B cell (primary cell): ENCODE data around the gene CNTD1. TPM values are rescaled to one million over a fixed set of nuclear protein-coding genes. Genes with fewer than 3 reads are reported as not detected.

ENCODE experiments used
- ATAC-seq: fragments of 200-7000 bp; cut with Tn5 transposase; one replicate; pipeline ENCODE4 v1.10.0; 2021; ENCODE audit warnings: low read depth, mild to moderate bottlenecking, moderate number of reproducible peaks, moderate library complexity
- CTCF ChIA-PET: fragments of 350-600 bp; sonication (Branson Sonifier 250); formaldehyde crosslinking; loops from one replicate; lab custom pipeline; 2021; ENCODE audit warnings: antibody characterized with exemption, inconsistent platforms; lab: Charles Lee
- POLR2A ChIA-PET: fragments of 350-600 bp; sonication (Branson Sonifier 250); formaldehyde crosslinking; loops from one replicate; lab custom pipeline; 2021; ENCODE audit warnings: antibody characterized with exemption; lab: Charles Lee
- DNase-seq: peaks from one replicate; pipeline ENCODE4 v3.0.0; 2013
- H2AFZ ChIP-seq: 2 replicates; pipeline ENCODE4 v1.6.1; 2012; ENCODE audit warnings: mild to moderate bottlenecking, low read depth, low read length; ENCODE audit not compliant: insufficient read depth, poor library complexity, severe bottlenecking
- H3K27ac ChIP-seq, 2 donors: 1 replicate in 1 of 2; 2 replicates in 1 of 2; pipeline ENCODE4 v1.5.1; 2012 to 2013; ENCODE audit warnings: low read length in 2 of 2, mild to moderate bottlenecking in 2 of 2, moderate library complexity in 1 of 2
- H3K27me3 ChIP-seq, 4 experiments: fragments of 200-600 bp in 1 of 4; sonication (generic) in 1 of 4; replicated peaks in 1 of 4; 1 replicate in 2 of 4; 2 replicates in 2 of 4; pipeline versions ENCODE4 v1.6.1 to v1.7.0; 2013 to 2016; ENCODE audit warnings: low read length in 3 of 4, mild to moderate bottlenecking in 2 of 4, mixed read lengths in 1 of 4, moderate library complexity in 1 of 4; ENCODE audit not compliant: insufficient read depth in 4 of 4, control insufficient read depth in 3 of 4; ENCODE audit errors: control extremely low read depth in 1 of 4
- H3K36me3 ChIP-seq, 2 experiments: replicated peaks in 1 of 2; 1 replicate in 1 of 2; 2 replicates in 1 of 2; pipeline versions ENCODE4 v1.6.1 to v1.7.1; 2013; ENCODE audit warnings: low read length in 1 of 2; ENCODE audit not compliant: insufficient read depth in 2 of 2, control insufficient read depth in 1 of 2; ENCODE audit errors: control extremely low read depth in 1 of 2, extremely low read depth in 1 of 2
- H3K4me1 ChIP-seq, 2 donors: fragments of 200-600 bp in 1 of 2; sonication (generic) in 1 of 2; 1 replicate in 1 of 2; 2 replicates in 1 of 2; pipeline versions ENCODE4 v1.5.1 to v1.6.1; 2013 to 2017; ENCODE audit warnings: low read length in 2 of 2; ENCODE audit not compliant: control insufficient read depth in 2 of 2, insufficient read depth in 2 of 2
- H3K4me2 ChIP-seq: replicated peaks from 2 replicates; pipeline ENCODE3; 2012; ENCODE audit warnings: mild to moderate bottlenecking, low read depth, low read length; ENCODE audit not compliant: poor library complexity, severe bottlenecking
- H3K4me3 ChIP-seq, 5 experiments: fragments of 200-600 bp in 1 of 5; sonication (generic) in 1 of 5; 1 replicate in 3 of 5; 2 replicates in 2 of 5; pipeline versions ENCODE4 v1.5.1 to v1.7.0; 2011 to 2016; ENCODE audit warnings: low read length in 4 of 5, mild to moderate bottlenecking in 4 of 5, low read depth in 2 of 5, control low read depth in 1 of 5, moderate library complexity in 1 of 5; ENCODE audit not compliant: insufficient read depth in 1 of 5; ENCODE audit errors: control extremely low read depth in 1 of 5, extremely low read depth in 1 of 5
- H3K79me2 ChIP-seq: fragments of 200-600 bp; sonication (generic); one replicate; pipeline ENCODE4 v1.6.0; 2016; ENCODE audit warnings: low read length; ENCODE audit not compliant: control insufficient read depth, insufficient read depth
- H3K9ac ChIP-seq: fragments of 200-600 bp; sonication (generic); 2 replicates; pipeline ENCODE4 v1.6.1; 2017; ENCODE audit warnings: mild to moderate bottlenecking, low read length, moderate library complexity
- H3K9me3 ChIP-seq, 3 donors: one replicate each; pipeline versions ENCODE4 v1.6.1 to v1.7.1; 2013; ENCODE audit warnings: low read length in 2 of 3; ENCODE audit not compliant: control insufficient read depth in 2 of 3, insufficient read depth in 1 of 3; ENCODE audit errors: control extremely low read depth in 1 of 3
- H4K20me1 ChIP-seq: 2 replicates; pipeline ENCODE4 v1.6.0; 2012; ENCODE audit warnings: mild to moderate bottlenecking, low read length; ENCODE audit not compliant: insufficient read depth, control insufficient read depth, poor library complexity, severe bottlenecking
- H3K27ac Mint-ChIP-seq: one replicate; pipeline ENCODE4 v1.8.0; 2021; ENCODE audit warnings: mixed read lengths
- H3K27me3 Mint-ChIP-seq: one replicate; pipeline ENCODE4 v1.8.0; 2021; ENCODE audit warnings: mixed read lengths
- H3K4me1 Mint-ChIP-seq: one replicate; pipeline ENCODE4 v1.8.0; 2021; ENCODE audit warnings: mixed read lengths
- H3K4me3 Mint-ChIP-seq: one replicate; pipeline ENCODE4 v1.8.0; 2021; ENCODE audit warnings: mixed read lengths
- H3K9me3 Mint-ChIP-seq: one replicate; pipeline ENCODE4 v1.8.0; 2022; ENCODE audit warnings: mixed read lengths; ENCODE audit not compliant: insufficient read depth
- EZH2 ChIP-seq: IDR thresholded peaks from 2 replicates; pipeline ENCODE4 v1.6.1; 2012; ENCODE audit warnings: borderline replicate concordance, low read depth, mild to moderate bottlenecking, moderate library complexity, low read length; ENCODE audit not compliant: insufficient read depth, poor library complexity, severe bottlenecking
- WGBS: methylation state at CpG from one replicate; pipeline ENCODE4 v1.1.5; 2013; ENCODE audit warnings: missing lambda C conversion rate; ENCODE audit not compliant: insufficient coverage; 5-methylcytosine and 5-hydroxymethylcytosine counted together
- intact Hi-C: fragments of 100-400 bp; cut with micrococcal nuclease; formaldehyde crosslinking; loops from one replicate; pipeline ENCODE4 v1.10.0; 2022
- polyA plus RNA-seq: library from polyadenylated mRNA; depleted of rRNA; stranded (reverse); fragments of >200 nt; gene quantifications from 2 replicates; pipeline ENCODE4 v1.2.3, GENCODE V29; 2012
- total RNA-seq, 2 donors: library from RNA; stranded (reverse); fragments of 120-200 nt in 1 of 2; gene quantifications; 1 replicate in 1 of 2; 2 replicates in 1 of 2; pipeline versions ENCODE4 v1.2.3 to v1.2.4, GENCODE V29; 2013 to 2022
- TF ChIP-seq, protein P1 (sequence below): fragments of 200-600 bp; IDR thresholded peaks from one replicate; pipeline ENCODE4 v1.8.0; 2022; ENCODE audit warnings: antibody characterized with exemption, mild to moderate bottlenecking

The CNTD1 gene
- total and polyA plus RNA-seq, 2 donors (not counting 1 experiment from before 2014, with no cell fraction given) = not detected

DNA sequence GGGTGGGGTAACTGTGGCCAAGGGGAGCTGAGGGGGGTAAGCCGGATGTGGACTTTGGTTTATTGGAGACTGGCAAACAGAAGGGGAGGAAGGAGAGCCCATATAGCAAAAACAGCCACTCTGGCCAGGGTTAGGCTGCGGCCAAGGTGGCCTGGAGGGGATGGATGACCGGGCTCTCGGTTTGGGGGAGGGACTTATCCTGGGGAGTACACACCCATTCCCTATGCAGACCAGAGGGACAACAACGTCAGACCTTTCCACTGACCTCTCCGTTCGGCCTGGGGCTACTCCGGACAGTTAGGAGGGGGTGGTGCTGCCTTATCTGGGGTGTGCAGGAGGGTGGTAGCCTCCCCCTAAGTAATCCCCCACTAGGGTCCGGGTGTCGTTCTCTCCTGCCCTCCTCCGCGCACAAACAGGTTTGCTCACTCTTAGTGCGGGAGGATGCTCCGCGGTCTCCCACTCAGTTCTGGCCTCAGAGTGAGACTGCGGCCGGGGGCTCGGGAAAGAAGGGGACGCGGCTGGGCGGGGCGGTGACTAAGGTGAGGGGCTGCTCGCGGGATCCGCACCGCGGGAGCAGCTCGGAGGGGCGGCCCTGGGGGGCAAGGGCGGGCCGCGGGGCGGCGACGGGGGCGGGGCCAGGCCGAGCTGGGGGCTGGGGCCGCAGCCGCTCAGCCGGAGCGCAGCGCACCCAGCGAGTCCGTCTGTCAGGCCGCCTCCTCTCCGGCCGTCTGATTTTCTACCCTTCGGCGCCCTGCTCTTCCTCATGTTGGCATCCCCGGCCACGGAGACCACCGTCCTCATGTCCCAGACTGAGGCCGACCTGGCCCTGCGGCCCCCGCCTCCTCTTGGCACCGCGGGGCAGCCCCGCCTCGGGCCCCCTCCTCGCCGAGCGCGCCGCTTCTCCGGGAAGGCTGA is 18.5 kb upstream of the CNTD1 start, which contains the start of gene WNK4:
Gene WNK4, plus strand, starts transcription at position 675 of the 915 bp plus-strand sequence. Its CDS starts 89 bp downstream, at position 764.
- ChIA-PET CTCF (no interaction called here), POLR2A (no interaction called here)
- H3K27me3 ChIP-seq = peaks cover 0 to 49% (median 29%) of the 10 kb centered on the region in 4 experiments
- DNase-seq (no peak), ATAC-seq (peak; percentile 24)
- WGBS = 10% methylated on average over 56 of the region's 65 CpGs
- H4K20me1 ChIP-seq = no peaks in the 10 kb centered on the region
- Mint-ChIP-seq H3K4me1 (peaks cover 34% of the 10 kb centered on the region), H3K27me3 (peaks cover 42% of the 10 kb centered on the region), H3K9me3 (no peaks in the 10 kb centered on the region), H3K27ac (no peak within 1 kb of the TSS), H3K4me3 (peak within 1 kb of the TSS; percentile 57)
- H3K27ac ChIP-seq = no peak within 1 kb of the TSS
- peaks cover 2 to 43% of the 10 kb centered on the region in 2 experiments for H3K36me3 ChIP-seq
- no peak for TF ChIP-seq EZH2
- TF ChIP-seq, protein P1, sequence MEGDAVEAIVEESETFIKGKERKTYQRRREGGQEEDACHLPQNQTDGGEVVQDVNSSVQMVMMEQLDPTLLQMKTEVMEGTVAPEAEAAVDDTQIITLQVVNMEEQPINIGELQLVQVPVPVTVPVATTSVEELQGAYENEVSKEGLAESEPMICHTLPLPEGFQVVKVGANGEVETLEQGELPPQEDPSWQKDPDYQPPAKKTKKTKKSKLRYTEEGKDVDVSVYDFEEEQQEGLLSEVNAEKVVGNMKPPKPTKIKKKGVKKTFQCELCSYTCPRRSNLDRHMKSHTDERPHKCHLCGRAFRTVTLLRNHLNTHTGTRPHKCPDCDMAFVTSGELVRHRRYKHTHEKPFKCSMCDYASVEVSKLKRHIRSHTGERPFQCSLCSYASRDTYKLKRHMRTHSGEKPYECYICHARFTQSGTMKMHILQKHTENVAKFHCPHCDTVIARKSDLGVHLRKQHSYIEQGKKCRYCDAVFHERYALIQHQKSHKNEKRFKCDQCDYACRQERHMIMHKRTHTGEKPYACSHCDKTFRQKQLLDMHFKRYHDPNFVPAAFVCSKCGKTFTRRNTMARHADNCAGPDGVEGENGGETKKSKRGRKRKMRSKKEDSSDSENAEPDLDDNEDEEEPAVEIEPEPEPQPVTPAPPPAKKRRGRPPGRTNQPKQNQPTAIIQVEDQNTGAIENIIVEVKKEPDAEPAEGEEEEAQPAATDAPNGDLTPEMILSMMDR = no peak
- no peaks in the 10 kb centered on the region for H3K79me2 ChIP-seq
- no peak within 1 kb of the TSS for H3K9ac ChIP-seq
- H3K4me2 ChIP-seq = peak within 1 kb of the TSS; percentile 58
- peaks cover 0 to 21% (median 0%) of the 10 kb centered on the region in 3 donors for H3K9me3 ChIP-seq
- H3K4me1 ChIP-seq = peaks cover 26 to 30% of the 10 kb centered on the region in 2 donors
- intact Hi-C loops = no loop called here
- H2AFZ ChIP-seq = no peak within 1 kb of the TSS
- no peak within 1 kb of the TSS for H3K4me3 ChIP-seq
